ENCODE results near the gene RPL36. TPM values are rescaled to one million over a fixed set of nuclear protein-coding genes. Genes with fewer than 3 reads are reported as not detected.

RPL36 gene
- total RNA-seq, 1 experiment from 2014 or later, result 951 TPM

- POLR2A ChIA-PET, result no interaction called here
- no TSS peak for BruUV-seq (replicated peaks)
- CTCF ChIA-PET, result no interaction called here
These were observed 47.0 kb upstream of the RPL36 start for GRCh38 chr19:5643060-5643459.

GRCh38 chr19:5644037-5644436 lies 46.1 kb upstream of the RPL36 start:
- H3K27me3 Mint-ChIP-seq (ENCODE audit: insufficient read depth, unreplicated experiment), result no peaks in the 10 kb centered on the region
- ChIA-PET CTCF (no interaction called here), POLR2A (no interaction called here)
- Histone ChIP-seq H3K9me3 (no peaks in the 10 kb centered on the region), H3K36me3 (ENCODE audit: control insufficient read depth, insufficient read depth, low read length) (peaks cover 1% of the 10 kb centered on the region; the same call in 1 of the 2 replicates), H3K4me1 (no peaks in the 10 kb centered on the region), H3K4me3 (ENCODE audit: low read depth, low read length) (no peak overlapping the region), H3K27me3 (replicated peaks; ENCODE audit: control insufficient read depth, insufficient read depth, low read length) (no peaks in the 10 kb centered on the region)
- TF ChIP-seq CTCF (IDR thresholded peaks at IDR 0.05; ENCODE audit: insufficient read depth in 1 of 2, low read depth in 1 of 2, low read length in 1 of 2, severe bottlenecking in 1 of 2, unreplicated experiment in 1 of 2), result no peak
- intact Hi-C loops (cut with micrococcal nuclease; ENCODE audit: unreplicated experiment), result no loop called here
- no TSS peak for BruUV-seq (replicated peaks)
- H3K4me3 Mint-ChIP-seq (ENCODE audit: unreplicated experiment), result no peak overlapping the region
- H3K27ac Mint-ChIP-seq (ENCODE audit: unreplicated experiment), result no peak overlapping the region
- no peaks in the 10 kb centered on the region for H3K9me3 Mint-ChIP-seq (ENCODE audit: unreplicated experiment)
- no peaks in the 10 kb centered on the region for H3K4me1 Mint-ChIP-seq (ENCODE audit: low read depth, unreplicated experiment)
- peaks cover 94% of the 10 kb centered on the region for H3K36me3 Mint-ChIP-seq (ENCODE audit: insufficient read depth, unreplicated experiment)
- no peak for DNase-seq

More at GRCh38 chr19:5643060-5643459, 47.0 kb upstream of the RPL36 start:
- Histone ChIP-seq H3K36me3 (ENCODE audit: control insufficient read depth, insufficient read depth, low read length) (peaks cover 1% of the 10 kb centered on the region; the same call in 1 of the 2 replicates), H3K27me3 (replicated peaks; ENCODE audit: control insufficient read depth, insufficient read depth, low read length) (no peaks in the 10 kb centered on the region), H3K4me1 (no peaks in the 10 kb centered on the region), H3K4me3 (ENCODE audit: low read depth, low read length) (no peak overlapping the region), H3K9me3 (no peaks in the 10 kb centered on the region)
- TF ChIP-seq CTCF (IDR thresholded peaks at IDR 0.05; ENCODE audit: insufficient read depth in 1 of 2, low read depth in 1 of 2, low read length in 1 of 2, severe bottlenecking in 1 of 2, unreplicated experiment in 1 of 2), result no peak
- H3K36me3 Mint-ChIP-seq (ENCODE audit: insufficient read depth, unreplicated experiment), result peaks cover 96% of the 10 kb centered on the region
- H3K4me3 Mint-ChIP-seq (ENCODE audit: unreplicated experiment), result no peak overlapping the region
- no peak for DNase-seq
- intact Hi-C loops (cut with micrococcal nuclease; ENCODE audit: unreplicated experiment), result no loop called here
- H3K27ac Mint-ChIP-seq (ENCODE audit: unreplicated experiment), result no peak overlapping the region
- H3K27me3 Mint-ChIP-seq (ENCODE audit: insufficient read depth, unreplicated experiment), result no peaks in the 10 kb centered on the region
- no peaks in the 10 kb centered on the region for H3K4me1 Mint-ChIP-seq (ENCODE audit: low read depth, unreplicated experiment)
- no peaks in the 10 kb centered on the region for H3K9me3 Mint-ChIP-seq (ENCODE audit: unreplicated experiment)

- Histone ChIP-seq H3K9me3 (no peaks in the 10 kb centered on the region), H3K27me3 (replicated peaks; ENCODE audit: control insufficient read depth, insufficient read depth, low read length) (no peaks in the 10 kb centered on the region), H3K4me3 (ENCODE audit: low read depth, low read length) (no peak overlapping the region), H3K4me1 (no peaks in the 10 kb centered on the region), H3K36me3 (ENCODE audit: control insufficient read depth, insufficient read depth, low read length) (peaks cover 1% of the 10 kb centered on the region; the same call in 1 of the 2 replicates)
- DNase-seq, result no peak
- no peak overlapping the region for H3K27ac Mint-ChIP-seq (ENCODE audit: unreplicated experiment)
- peaks cover 94% of the 10 kb centered on the region for H3K36me3 Mint-ChIP-seq (ENCODE audit: insufficient read depth, unreplicated experiment)
- ChIA-PET CTCF (no interaction called here), POLR2A (no interaction called here)
- intact Hi-C loops (cut with micrococcal nuclease; ENCODE audit: unreplicated experiment), result no loop called here
- H3K9me3 Mint-ChIP-seq (ENCODE audit: unreplicated experiment), result no peaks in the 10 kb centered on the region
- no TSS peak for BruUV-seq (replicated peaks)
- H3K27me3 Mint-ChIP-seq (ENCODE audit: insufficient read depth, unreplicated experiment), result no peaks in the 10 kb centered on the region
- H3K4me1 Mint-ChIP-seq (ENCODE audit: low read depth, unreplicated experiment), result no peaks in the 10 kb centered on the region
- H3K4me3 Mint-ChIP-seq (ENCODE audit: unreplicated experiment), result no peak overlapping the region
- no peak for TF ChIP-seq CTCF (IDR thresholded peaks at IDR 0.05; ENCODE audit: insufficient read depth in 1 of 2, low read depth in 1 of 2, low read length in 1 of 2, severe bottlenecking in 1 of 2, unreplicated experiment in 1 of 2)
These were observed 44.7 kb upstream of the RPL36 start for GRCh38 chr19:5645409-5645808.

Measured in Caco-2 (cell line).